K562 (cell line): Measurements from ENCODE around the gene ADCY9. TPM values are rescaled to one million over a fixed set of nuclear protein-coding genes. Genes with fewer than 3 reads are reported as not detected.

Experiments used
- ATAC-seq: fragments of 200-7000 bp; cut with Tn5 transposase; 3 replicates; pipeline ENCODE4 v1.9.1; 2020; ENCODE audit warnings: moderate library complexity
- BruUV-seq: library from RNA; stranded (reverse); fragments of 400-500 nt; replicated peaks from 2 replicates; lab custom pipeline; 2021; lab: Mats Ljungman, UMichigan
- CTCF ChIA-PET: fragments of 300-600 bp; formaldehyde crosslinking; extraction: SDS; loops from one replicate; lab custom pipeline; 2021; ENCODE audit warnings: low intra/inter-chr PET ratio; lab: Yijun Ruan, JAX
- POLR2A ChIA-PET: fragments of 300-600, 350-650 bp; sonication (Branson Sonifier 250); formaldehyde crosslinking; extraction: SDS; loops from one replicate; lab custom pipeline; 2021; ENCODE audit warnings: antibody characterized with exemption, inconsistent platforms; lab: Yijun Ruan, JAX
- DNase-seq, 4 experiments: peaks; one replicate each; pipeline versions ENCODE4 v3.0.0 to v3.0.0-alpha.2; 2011 to 2018; ENCODE audit warnings: low spot score in 3 of 4, mixed read lengths in 3 of 4; ENCODE audit errors: extremely low read depth in 1 of 4
- FAIRE-seq: peaks from 2 replicates; lab custom pipeline; 2011; peaks lifted over from hg19 to GRCh38; lab: Jason Lieb, UNC
- H2AFZ ChIP-seq: 2 replicates; pipeline ENCODE4 v1.6.0; 2011; ENCODE audit warnings: low read depth, low read length, control low read depth, inconsistent platforms
- H3K27ac ChIP-seq: fragments of 200-600 bp; 3 replicates; pipeline ENCODE4 v1.8.0; 2011; ENCODE audit warnings: low read depth, mild to moderate bottlenecking, control low read depth, inconsistent platforms, low read length, moderate library complexity, mixed read lengths; ENCODE audit errors: extremely low read depth
- H3K27me3 ChIP-seq, 2 experiments: fragments of 300-600 bp in 1 of 2; 2 replicates in 1 of 2; 3 replicates in 1 of 2; pipeline versions ENCODE4 v1.6.0 to v1.8.0; 2011; ENCODE audit warnings: inconsistent platforms in 2 of 2, low read length in 2 of 2, mild to moderate bottlenecking in 1 of 2, mixed read lengths in 1 of 2, moderate library complexity in 1 of 2; ENCODE audit not compliant: control insufficient read depth in 2 of 2, insufficient read depth in 2 of 2
- H3K36me3 ChIP-seq: fragments of 300-600 bp; 3 replicates; pipeline ENCODE4 v1.8.0; 2011; ENCODE audit warnings: mild to moderate bottlenecking, low read length, inconsistent platforms; ENCODE audit not compliant: control insufficient read depth, insufficient read depth
- H3K4me1 ChIP-seq, 2 experiments: fragments of 200-600 bp in 1 of 2; replicated peaks in 1 of 2; 2 replicates in 1 of 2; 3 replicates in 1 of 2; pipeline versions ENCODE4 v1.5.1 to v1.8.0; 2011; ENCODE audit warnings: inconsistent platforms in 2 of 2, low read length in 2 of 2, mild to moderate bottlenecking in 1 of 2, mixed read lengths in 1 of 2, moderate library complexity in 1 of 2; ENCODE audit not compliant: control insufficient read depth in 2 of 2, insufficient read depth in 2 of 2
- H3K4me2 ChIP-seq: 2 replicates; pipeline ENCODE4 v1.6.1; 2011; ENCODE audit warnings: low read length, control low read depth, inconsistent platforms, mixed read lengths; ENCODE audit not compliant: insufficient read depth
- H3K4me3 ChIP-seq: fragments of 200-600 bp; sonication (generic), shearing (Covaris generic); 2 replicates; pipeline ENCODE4 v1.5.1; 2016; ENCODE audit warnings: control low read depth, inconsistent platforms
- H3K79me2 ChIP-seq: fragments of 200-600 bp; 3 replicates; pipeline ENCODE4 v1.8.0; 2011; ENCODE audit warnings: low read length, inconsistent platforms; ENCODE audit not compliant: control insufficient read depth, insufficient read depth
- H3K9ac ChIP-seq, 2 experiments: 2 replicates each; pipeline versions ENCODE4 v1.6.0 to v1.6.1; 2011; ENCODE audit warnings: low read depth in 2 of 2, low read length in 2 of 2, control low read depth in 1 of 2, inconsistent platforms in 1 of 2, mild to moderate bottlenecking in 1 of 2, mixed read lengths in 1 of 2; ENCODE audit not compliant: insufficient read depth in 1 of 2
- H3K9me1 ChIP-seq: one replicate; pipeline ENCODE4 v1.6.0; 2011; ENCODE audit warnings: inconsistent platforms, mild to moderate bottlenecking, low read length, moderate library complexity; ENCODE audit not compliant: control insufficient read depth, insufficient read depth
- H3K9me3 ChIP-seq: replicated peaks from 2 replicates; pipeline ENCODE4 v1.5.1; 2011; ENCODE audit warnings: low read depth, low read length, inconsistent platforms; ENCODE audit not compliant: control insufficient read depth, insufficient read depth
- H4K20me1 ChIP-seq: replicated peaks from 2 replicates; pipeline ENCODE4 v1.6.1; 2011; ENCODE audit warnings: low read length, inconsistent platforms, mixed read lengths; ENCODE audit not compliant: control insufficient read depth, insufficient read depth
- CBX1 ChIP-seq: sonication (generic); IDR thresholded peaks from 2 replicates; pipeline ENCODE4 v1.6.1; 2016; ENCODE audit warnings: antibody characterized with exemption, low read depth, mild to moderate bottlenecking
- FOXM1 ChIP-seq, 2 experiments: fragments of 450-650 bp in 1 of 2; sonication (generic) in 1 of 2; formaldehyde crosslinking in 1 of 2; IDR thresholded peaks; 2 replicates each; pipeline versions ENCODE4 v1.6.1 to v1.9.0; 2017 to 2022; ENCODE audit warnings: low read depth in 2 of 2, mild to moderate bottlenecking in 2 of 2, missing genetic modification reagents in 1 of 2, moderate library complexity in 1 of 2
- KDM4B ChIP-seq, 2 experiments: fragments of 450-650 bp in 1 of 2; sonication (generic) in 1 of 2; IDR thresholded peaks; 2 replicates each; pipeline ENCODE4 v1.6.1; 2016 to 2017; ENCODE audit warnings: borderline replicate concordance in 2 of 2, antibody characterized with exemption in 1 of 2, low read depth in 1 of 2, mild to moderate bottlenecking in 1 of 2
- SMARCE1 ChIP-seq: fragments of 450-650 bp; IDR thresholded peaks from 2 replicates; pipeline ENCODE4 v1.7.1; 2016; ENCODE audit warnings: mild to moderate bottlenecking
- TRIM28 ChIP-seq: fragments of 450-650 bp; IDR thresholded peaks from 2 replicates; pipeline ENCODE4 v1.6.1; 2017
- ZC3H11A ChIP-seq: IDR thresholded peaks from 2 replicates; pipeline ENCODE4 v1.6.1; 2012; ENCODE audit warnings: low read depth, low read length, improper control_type of control experiment
- ZNF140 ChIP-seq: fragments of 250-450 bp; sonication (Bioruptor Pico); IDR thresholded peaks from 2 replicates; pipeline ENCODE4 v1.8.0; 2021; ENCODE audit warnings: moderate library complexity, mild to moderate bottlenecking, inconsistent platforms
- ZNF695 ChIP-seq: fragments of 450-650 bp; formaldehyde crosslinking; IDR thresholded peaks from 2 replicates; pipeline ENCODE4 v1.4.0; 2020; ENCODE audit warnings: mild to moderate bottlenecking, moderate library complexity
- WGBS: fragments of 100-300 bp; shearing (Covaris generic); methylation state at CpG from one replicate; pipeline ENCODE4 v1.1.6; 2016; ENCODE audit warnings: low coverage, mixed read lengths; ENCODE audit not compliant: insufficient coverage; ENCODE audit errors: missing lambda C conversion rate; 5-methylcytosine and 5-hydroxymethylcytosine counted together
- in situ Hi-C: fragments of 300-500 bp; cut with MboI; formaldehyde crosslinking; loops from 4 replicates; pipeline ENCODE4 v1.15.0; 2018; ENCODE audit warnings: inconsistent platforms, mixed read lengths
- intact Hi-C: fragments of 100-400 bp; cut with micrococcal nuclease; formaldehyde crosslinking; loops from 2 replicates; pipeline ENCODE4 v1.14.2; 2022
- polyA plus RNA-seq, 8 experiments: library from polyadenylated mRNA; depleted of rRNA in 4 of 8; stranded (reverse) in 5 of 8; unstranded in 3 of 8; fragments of >200 nt; fragmentation: Nextera tagmentation in 2 of 8; fragmentation: Illumina TruSeq in 1 of 8; extraction: Ambion mirVana in 2 of 8; extraction: Trizol in 1 of 8; gene quantifications; 2 replicates each; pipeline versions ENCODE4 v1.2.1 to v1.2.3, GENCODE V29; 2011 to 2014; ENCODE audit warnings: inconsistent platforms in 1 of 8, missing spikeins in 1 of 8
- total RNA-seq, 7 experiments: library from RNA; depleted of rRNA in 6 of 7; stranded (reverse); fragments of >200 nt in 6 of 7; fragmentation: Illumina TruSeq in 2 of 7; extraction: Trizol in 2 of 7; gene quantifications; 2 replicates each; pipeline versions ENCODE4 v1.2.1 to v1.2.3, GENCODE V29; 2011 to 2021; ENCODE audit warnings: low replicate concordance in 1 of 7
- TF ChIP-seq, protein P1 (sequence below): fragments of 450-650 bp; IDR thresholded peaks from 2 replicates; pipeline ENCODE4 v1.6.1; 2018; ENCODE audit not compliant: partially characterized antibody
- TF ChIP-seq, protein P2 (sequence below): fragments of 450-650 bp; IDR thresholded peaks from 2 replicates; pipeline ENCODE4 v1.6.1; 2017; ENCODE audit warnings: mild to moderate bottlenecking, moderate library complexity

The ADCY9 gene
- total and polyA plus RNA-seq, 9 of the 15 experiments (the other 6 are each of a cell fraction or from before 2014, with no cell fraction given) = 0.03 to 0.29 (median 0.17) TPM

DNA sequence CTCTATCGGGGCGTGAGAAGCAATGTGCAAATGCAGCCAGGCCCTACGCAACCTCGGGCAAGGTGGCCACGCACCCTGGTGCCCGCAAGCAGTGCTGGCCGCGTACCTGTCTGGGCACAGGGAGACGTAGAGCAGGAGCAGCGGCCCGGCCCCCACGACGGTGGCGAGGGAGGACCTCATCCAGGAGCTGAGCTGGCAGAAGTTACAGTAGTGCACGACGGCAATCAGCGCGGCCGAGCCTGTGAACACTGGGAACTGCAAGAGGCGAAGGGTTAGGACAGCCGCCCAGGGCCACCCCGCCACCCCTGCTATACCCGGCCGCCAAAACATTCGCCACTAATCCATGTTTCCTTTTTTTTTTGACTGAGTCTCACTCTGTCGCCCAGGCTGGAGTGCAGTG lies 138.9 kb downstream of the ADCY9 start:
- Histone ChIP-seq H3K9ac (no peak overlapping the region), H3K27ac (no peak overlapping the region), H3K4me3 (no peak overlapping the region), H3K36me3 (no peaks in the 10 kb centered on the region), H3K79me2 (no peaks in the 10 kb centered on the region), H3K9me1 (no peaks in the 10 kb centered on the region), H3K27me3 (peaks cover 55 to 87% of the 10 kb centered on the region in 2 experiments), H4K20me1 (peaks cover 3% of the 10 kb centered on the region; the same call in 1 of the 2 replicates), H3K4me2 (no peak overlapping the region), H3K4me1 (peaks cover 0 to 25% of the 10 kb centered on the region in 2 experiments; a peak in 2 of 5 replicates), H2AFZ (no peak overlapping the region), H3K9me3 (no peaks in the 10 kb centered on the region)
- TF ChIP-seq ZNF140 = no peak
- DNase-seq (no peak), FAIRE-seq (no peak), ATAC-seq (no peak)
- intact Hi-C loops (no loop called here), in situ Hi-C loops (no loop called here)
- BruUV-seq = no TSS peak
- ChIA-PET POLR2A (no interaction called here), CTCF (no interaction called here)
- WGBS = 13% methylated on average over 25 of the region's 26 CpGs

DNA sequence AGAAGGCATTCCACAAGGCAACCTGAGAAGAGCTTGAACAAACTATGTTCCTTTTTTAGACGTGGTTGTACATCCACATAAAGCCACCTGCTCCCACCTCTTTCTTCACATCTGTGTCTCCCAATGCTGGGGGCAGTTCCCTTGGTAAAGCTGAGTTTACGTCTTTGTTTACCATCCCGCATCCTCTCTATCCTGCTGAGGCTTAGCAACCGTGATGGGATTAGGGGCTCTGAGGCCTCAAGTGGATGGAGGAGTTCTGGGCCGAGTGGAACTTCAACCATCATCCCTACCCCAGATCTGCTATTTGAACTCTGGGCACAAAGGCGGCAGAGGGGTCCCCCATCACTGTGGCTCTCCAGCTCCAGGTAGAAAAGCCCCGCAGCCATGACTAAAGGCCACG lies 141.5 kb downstream of the ADCY9 start:
- no peak for ATAC-seq
- no peaks in the 10 kb centered on the region for H3K79me2 ChIP-seq
- H3K36me3 ChIP-seq = no peaks in the 10 kb centered on the region
- H3K9me3 ChIP-seq = no peaks in the 10 kb centered on the region
- H3K27me3 ChIP-seq = peaks cover 55 to 87% of the 10 kb centered on the region in 2 experiments
- intact Hi-C loops = no loop called here
- H2AFZ ChIP-seq = no peak overlapping the region
- H3K9ac ChIP-seq = no peak overlapping the region
- no peak overlapping the region for H3K4me3 ChIP-seq
- TF ChIP-seq, protein P1, sequence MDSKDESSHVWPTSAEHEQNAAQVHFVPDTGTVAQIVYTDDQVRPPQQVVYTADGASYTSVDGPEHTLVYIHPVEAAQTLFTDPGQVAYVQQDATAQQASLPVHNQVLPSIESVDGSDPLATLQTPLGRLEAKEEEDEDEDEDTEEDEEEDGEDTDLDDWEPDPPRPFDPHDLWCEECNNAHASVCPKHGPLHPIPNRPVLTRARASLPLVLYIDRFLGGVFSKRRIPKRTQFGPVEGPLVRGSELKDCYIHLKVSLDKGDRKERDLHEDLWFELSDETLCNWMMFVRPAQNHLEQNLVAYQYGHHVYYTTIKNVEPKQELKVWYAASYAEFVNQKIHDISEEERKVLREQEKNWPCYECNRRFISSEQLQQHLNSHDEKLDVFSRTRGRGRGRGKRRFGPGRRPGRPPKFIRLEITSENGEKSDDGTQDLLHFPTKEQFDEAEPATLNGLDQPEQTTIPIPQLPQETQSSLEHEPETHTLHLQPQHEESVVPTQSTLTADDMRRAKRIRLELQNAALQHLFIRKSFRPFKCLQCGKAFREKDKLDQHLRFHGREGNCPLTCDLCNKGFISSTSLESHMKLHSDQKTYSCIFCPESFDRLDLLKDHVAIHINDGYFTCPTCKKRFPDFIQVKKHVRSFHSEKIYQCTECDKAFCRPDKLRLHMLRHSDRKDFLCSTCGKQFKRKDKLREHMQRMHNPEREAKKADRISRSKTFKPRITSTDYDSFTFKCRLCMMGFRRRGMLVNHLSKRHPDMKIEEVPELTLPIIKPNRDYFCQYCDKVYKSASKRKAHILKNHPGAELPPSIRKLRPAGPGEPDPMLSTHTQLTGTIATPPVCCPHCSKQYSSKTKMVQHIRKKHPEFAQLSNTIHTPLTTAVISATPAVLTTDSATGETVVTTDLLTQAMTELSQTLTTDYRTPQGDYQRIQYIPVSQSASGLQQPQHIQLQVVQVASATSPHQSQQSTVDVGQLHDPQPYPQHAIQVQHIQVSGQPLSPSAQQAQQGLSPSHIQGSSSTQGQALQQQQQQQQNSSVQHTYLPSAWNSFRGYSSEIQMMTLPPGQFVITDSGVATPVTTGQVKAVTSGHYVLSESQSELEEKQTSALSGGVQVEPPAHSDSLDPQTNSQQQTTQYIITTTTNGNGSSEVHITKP = no peak
- no peak for TF ChIP-seq TRIM28
- TF ChIP-seq SMARCE1 = no peak
- no peak for TF ChIP-seq FOXM1 (IDR thresholded peaks at IDR 0.05; ENCODE audit: low read depth)
- no peak for TF ChIP-seq FOXM1 (CRISPR knock-in tag; IDR thresholded peaks at IDR 0.05; ENCODE audit: low read depth)
- TF ChIP-seq, protein P2, sequence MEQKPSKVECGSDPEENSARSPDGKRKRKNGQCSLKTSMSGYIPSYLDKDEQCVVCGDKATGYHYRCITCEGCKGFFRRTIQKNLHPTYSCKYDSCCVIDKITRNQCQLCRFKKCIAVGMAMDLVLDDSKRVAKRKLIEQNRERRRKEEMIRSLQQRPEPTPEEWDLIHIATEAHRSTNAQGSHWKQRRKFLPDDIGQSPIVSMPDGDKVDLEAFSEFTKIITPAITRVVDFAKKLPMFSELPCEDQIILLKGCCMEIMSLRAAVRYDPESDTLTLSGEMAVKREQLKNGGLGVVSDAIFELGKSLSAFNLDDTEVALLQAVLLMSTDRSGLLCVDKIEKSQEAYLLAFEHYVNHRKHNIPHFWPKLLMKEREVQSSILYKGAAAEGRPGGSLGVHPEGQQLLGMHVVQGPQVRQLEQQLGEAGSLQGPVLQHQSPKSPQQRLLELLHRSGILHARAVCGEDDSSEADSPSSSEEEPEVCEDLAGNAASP = no peak
- no peak for TF ChIP-seq CBX1
- TF ChIP-seq ZNF695 (CRISPR knock-in tag) = no peak
- no peak for TF ChIP-seq ZC3H11A
- TF ChIP-seq KDM4B (IDR thresholded peaks at IDR 0.05; ENCODE audit: borderline replicate concordance in 2 of 2, low read depth in 1 of 2) = no peak
- TF ChIP-seq, all 486 proteins: peak for 0
- ChIA-PET POLR2A (interaction anchor here (1.1 to 1.2 kb wide), 2 partner anchors 8 to 10 kb away, joined by 4 read pairs; no protein-coding TSS in a partner anchor), CTCF (no interaction called here)
- peaks cover 0 to 11% of the 10 kb centered on the region in 2 experiments; a peak in 2 of 5 replicates for H3K4me1 ChIP-seq
- no peak for FAIRE-seq
- in situ Hi-C loops = no loop called here
- H4K20me1 ChIP-seq = 0 out of 2 replicates have a peak, but pooled peaks cover 3% of the 10 kb centered on the region
- H3K4me2 ChIP-seq = no peak overlapping the region
- no TSS peak for BruUV-seq
- H3K9me1 ChIP-seq = no peaks in the 10 kb centered on the region
- no peak overlapping the region for H3K27ac ChIP-seq
- DNase-seq = no peak
- 0% methylated on average over 8 of the region's 8 CpGs for WGBS
